K562 (cell line): Measurements from ENCODE around the gene SGMS1. TPM values are rescaled to one million over a fixed set of nuclear protein-coding genes. Genes with fewer than 3 reads are reported as not detected.

ENCODE experiments used
- BHLHE40 ChIP-seq: IDR thresholded peaks from 2 replicates; pipeline ENCODE4 v1.6.1; 2011; ENCODE audit warnings: low read length, improper control_type of control experiment
- GATAD2A ChIP-seq: fragments of 450-650 bp; IDR thresholded peaks from 2 replicates; pipeline ENCODE4 v1.6.1; 2017
- MCM3 ChIP-seq: fragments of 450-650 bp; IDR thresholded peaks from 2 replicates; pipeline ENCODE4 v1.6.1; 2016
- PHB ChIP-seq: fragments of 250-450 bp; sonication (Bioruptor Pico); IDR thresholded peaks from 2 replicates; pipeline ENCODE4 v1.5.0; 2021
- POLR2AphosphoS2 ChIP-seq: IDR thresholded peaks from 2 replicates; pipeline ENCODE4 v1.6.1; 2012; ENCODE audit warnings: low read length, improper control_type of control experiment
- THRA ChIP-seq: fragments of 450-650 bp; IDR thresholded peaks from 2 replicates; pipeline ENCODE4 v1.6.1; 2017; ENCODE audit warnings: mild to moderate bottlenecking, moderate library complexity
- XRCC3 ChIP-seq: fragments of 450-650 bp; IDR thresholded peaks from 2 replicates; pipeline ENCODE4 v1.6.1; 2017; ENCODE audit warnings: mild to moderate bottlenecking, moderate library complexity
- YY1 ChIP-seq, 3 experiments: IDR thresholded peaks; 2 replicates each; pipeline ENCODE4 v1.6.1; 2011; ENCODE audit warnings: low read length in 2 of 3, mild to moderate bottlenecking in 2 of 3, moderate library complexity in 2 of 3, borderline replicate concordance in 1 of 3, control low read depth in 1 of 3, low read depth in 1 of 3; ENCODE audit not compliant: insufficient read depth in 3 of 3, insufficient replicate concordance in 2 of 3, control insufficient read depth in 1 of 3, insufficient read length in 1 of 3; ENCODE audit errors: extremely low read depth in 1 of 3
- ZKSCAN8 ChIP-seq: fragments of 200-800 bp; sonication (Bioruptor generic); IDR thresholded peaks from 2 replicates; pipeline ENCODE4 v1.6.1; 2016; ENCODE audit warnings: missing genetic modification characterization, missing compliant biosample characterization
- ZNF140 ChIP-seq: fragments of 250-450 bp; sonication (Bioruptor Pico); IDR thresholded peaks from 2 replicates; pipeline ENCODE4 v1.8.0; 2021; ENCODE audit warnings: moderate library complexity, mild to moderate bottlenecking, inconsistent platforms
- ZNF174 ChIP-seq: fragments of 250-450 bp; sonication (Bioruptor Pico); IDR thresholded peaks from 2 replicates; pipeline ENCODE4 v1.4.0; 2020; ENCODE audit warnings: mild to moderate bottlenecking
- ZNF592 ChIP-seq: fragments of 450-650 bp; IDR thresholded peaks from 2 replicates; pipeline ENCODE4 v1.6.1; 2017; ENCODE audit warnings: antibody characterized with exemption, mild to moderate bottlenecking
- polyA plus RNA-seq, 8 experiments: library from polyadenylated mRNA; depleted of rRNA in 4 of 8; stranded (reverse) in 5 of 8; unstranded in 3 of 8; fragments of >200 nt; fragmentation: Nextera tagmentation in 2 of 8; fragmentation: Illumina TruSeq in 1 of 8; extraction: Ambion mirVana in 2 of 8; extraction: Trizol in 1 of 8; gene quantifications; 2 replicates each; pipeline versions ENCODE4 v1.2.1 to v1.2.3, GENCODE V29; 2011 to 2014; ENCODE audit warnings: inconsistent platforms in 1 of 8, missing spikeins in 1 of 8
- total RNA-seq, 7 experiments: library from RNA; depleted of rRNA in 6 of 7; stranded (reverse); fragments of >200 nt in 6 of 7; fragmentation: Illumina TruSeq in 2 of 7; extraction: Trizol in 2 of 7; gene quantifications; 2 replicates each; pipeline versions ENCODE4 v1.2.1 to v1.2.3, GENCODE V29; 2011 to 2021; ENCODE audit warnings: low replicate concordance in 1 of 7
- TF ChIP-seq, protein P1 (sequence below), 2 experiments: fragments of 450-650 bp; formaldehyde crosslinking in 1 of 2; IDR thresholded peaks; 2 replicates each; pipeline versions ENCODE4 v1.4.0 to v1.6.1; 2014 to 2020; ENCODE audit warnings: mild to moderate bottlenecking in 2 of 2, borderline replicate concordance in 1 of 2, low read depth in 1 of 2

The SGMS1 gene
- total and polyA plus RNA-seq, 9 of the 15 experiments (the other 6 are each of a cell fraction or from before 2014, with no cell fraction given) = 22.6 to 232 (median 82.2) TPM

DNA sequence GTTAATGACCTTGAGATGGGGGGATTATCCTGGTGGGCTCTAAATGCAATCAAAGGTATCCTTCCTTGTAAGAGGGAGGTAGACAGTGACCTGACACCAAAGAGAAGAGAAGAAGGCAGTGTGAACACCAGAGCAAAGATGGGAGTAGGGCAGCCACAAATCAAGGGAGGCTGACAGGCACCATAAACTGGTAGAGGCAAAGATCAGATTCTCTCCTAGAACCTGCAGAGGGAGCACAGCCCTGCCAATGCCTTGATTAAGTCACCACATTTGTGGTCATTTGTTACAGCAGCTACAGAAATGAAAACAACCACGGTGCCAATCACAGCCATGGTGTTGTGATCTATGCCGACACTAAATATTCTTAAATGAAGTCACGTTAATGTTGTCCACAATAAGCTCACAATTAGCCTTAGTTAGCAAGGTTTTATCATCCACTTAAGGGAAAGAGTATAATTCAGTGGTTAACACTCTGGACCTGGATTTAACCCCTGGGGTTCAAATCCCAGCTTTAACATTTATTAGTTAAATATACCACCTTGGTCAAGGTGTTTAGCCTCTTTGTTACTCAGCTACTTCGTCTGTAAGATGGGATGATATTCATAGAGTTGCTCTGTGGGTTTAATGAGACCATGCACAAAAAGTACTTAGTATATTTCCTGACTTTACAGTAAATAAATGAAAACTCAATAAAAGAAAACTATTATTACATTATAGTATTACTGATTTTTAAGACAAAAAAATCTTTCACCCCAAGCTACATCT, 70.8 kb downstream of the SGMS1 start (continued):
- TF ChIP-seq THRA (no peak), GATAD2A (0 out of 2 replicates have a peak, but pooled peaks have one; percentile 45), ZNF592 (peak; percentile 73), PHB (no peak), ZNF140 (CRISPR knock-in tag) (no peak), POLR2AphosphoS2 (no peak), YY1 (IDR thresholded peaks at IDR 0.05; ENCODE audit: borderline replicate concordance in 1 of 3, control insufficient read depth in 1 of 3, extremely low read depth in 1 of 3, insufficient read depth in 3 of 3, insufficient read length in 1 of 3, insufficient replicate concordance in 2 of 3, low read depth in 1 of 3, low read length in 2 of 3) (peak in 1 of 3 experiments; percentile 58), ZNF174 (no peak), ZKSCAN8 (no peak), XRCC3 (no peak), BHLHE40 (0 out of 2 replicates have a peak, but pooled peaks have one; percentile 22), MCM3 (no peak)
- TF ChIP-seq, protein P1, sequence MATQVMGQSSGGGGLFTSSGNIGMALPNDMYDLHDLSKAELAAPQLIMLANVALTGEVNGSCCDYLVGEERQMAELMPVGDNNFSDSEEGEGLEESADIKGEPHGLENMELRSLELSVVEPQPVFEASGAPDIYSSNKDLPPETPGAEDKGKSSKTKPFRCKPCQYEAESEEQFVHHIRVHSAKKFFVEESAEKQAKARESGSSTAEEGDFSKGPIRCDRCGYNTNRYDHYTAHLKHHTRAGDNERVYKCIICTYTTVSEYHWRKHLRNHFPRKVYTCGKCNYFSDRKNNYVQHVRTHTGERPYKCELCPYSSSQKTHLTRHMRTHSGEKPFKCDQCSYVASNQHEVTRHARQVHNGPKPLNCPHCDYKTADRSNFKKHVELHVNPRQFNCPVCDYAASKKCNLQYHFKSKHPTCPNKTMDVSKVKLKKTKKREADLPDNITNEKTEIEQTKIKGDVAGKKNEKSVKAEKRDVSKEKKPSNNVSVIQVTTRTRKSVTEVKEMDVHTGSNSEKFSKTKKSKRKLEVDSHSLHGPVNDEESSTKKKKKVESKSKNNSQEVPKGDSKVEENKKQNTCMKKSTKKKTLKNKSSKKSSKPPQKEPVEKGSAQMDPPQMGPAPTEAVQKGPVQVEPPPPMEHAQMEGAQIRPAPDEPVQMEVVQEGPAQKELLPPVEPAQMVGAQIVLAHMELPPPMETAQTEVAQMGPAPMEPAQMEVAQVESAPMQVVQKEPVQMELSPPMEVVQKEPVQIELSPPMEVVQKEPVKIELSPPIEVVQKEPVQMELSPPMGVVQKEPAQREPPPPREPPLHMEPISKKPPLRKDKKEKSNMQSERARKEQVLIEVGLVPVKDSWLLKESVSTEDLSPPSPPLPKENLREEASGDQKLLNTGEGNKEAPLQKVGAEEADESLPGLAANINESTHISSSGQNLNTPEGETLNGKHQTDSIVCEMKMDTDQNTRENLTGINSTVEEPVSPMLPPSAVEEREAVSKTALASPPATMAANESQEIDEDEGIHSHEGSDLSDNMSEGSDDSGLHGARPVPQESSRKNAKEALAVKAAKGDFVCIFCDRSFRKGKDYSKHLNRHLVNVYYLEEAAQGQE (IDR thresholded peaks at IDR 0.05; ENCODE audit: borderline replicate concordance) = peak; percentile 42; the same call in 1 of the 2 replicates
- TF ChIP-seq, protein P1 (CRISPR knock-in tag; IDR thresholded peaks at IDR 0.05; ENCODE audit: low read depth) = no peak
